Erythroblast (primary cell): ENCODE measurements around the gene KAZN.
"Not testable (repeated sequence)": the region's sequence is repeated elsewhere in the genome, so short reads cannot be mapped to it uniquely, and the experiment has no call there.

Experiments used
- GATA1 ChIP-seq: IDR thresholded peaks from 2 replicates; pipeline ENCODE4 v1.6.1; 2011; ENCODE audit warnings: low read depth, mild to moderate bottlenecking, control low read depth, low read length, moderate library complexity
- POLR2A ChIP-seq: IDR thresholded peaks from 2 replicates; pipeline ENCODE4 v1.6.1; 2011; ENCODE audit warnings: mild to moderate bottlenecking, low read length

DNA sequence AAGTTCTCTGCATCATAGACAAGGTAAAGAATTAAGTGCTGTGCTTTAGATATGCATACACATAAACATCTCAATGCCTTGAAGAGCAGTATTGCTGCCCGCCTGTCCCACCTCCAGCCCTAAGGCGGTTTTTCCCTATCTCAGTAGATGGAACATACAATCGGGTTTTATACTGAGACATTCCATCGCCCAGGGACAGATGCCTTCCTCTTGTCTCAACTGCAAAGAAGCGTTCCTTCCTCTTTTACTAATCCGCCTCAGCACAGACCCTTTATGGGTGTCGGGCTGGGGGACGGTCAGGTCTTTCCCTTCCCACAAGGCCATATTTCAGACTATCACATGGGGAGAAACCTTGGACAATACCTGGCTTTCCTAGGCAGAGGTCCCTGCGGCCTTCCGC lies 537.1 kb downstream of the KAZN start:
- TF ChIP-seq POLR2A, GATA1: not testable (repeated sequence)
